ENCODE results near the gene MS4A6A. TPM values are rescaled to one million over a fixed set of nuclear protein-coding genes. Genes with fewer than 3 reads are reported as not detected.

The MS4A6A gene
- total and polyA plus RNA-seq, 9 of the 15 experiments (the other 6 are each of a cell fraction or from before 2014, with no cell fraction given), result 0.57 to 9.5 (median 4.2) TPM

DNA sequence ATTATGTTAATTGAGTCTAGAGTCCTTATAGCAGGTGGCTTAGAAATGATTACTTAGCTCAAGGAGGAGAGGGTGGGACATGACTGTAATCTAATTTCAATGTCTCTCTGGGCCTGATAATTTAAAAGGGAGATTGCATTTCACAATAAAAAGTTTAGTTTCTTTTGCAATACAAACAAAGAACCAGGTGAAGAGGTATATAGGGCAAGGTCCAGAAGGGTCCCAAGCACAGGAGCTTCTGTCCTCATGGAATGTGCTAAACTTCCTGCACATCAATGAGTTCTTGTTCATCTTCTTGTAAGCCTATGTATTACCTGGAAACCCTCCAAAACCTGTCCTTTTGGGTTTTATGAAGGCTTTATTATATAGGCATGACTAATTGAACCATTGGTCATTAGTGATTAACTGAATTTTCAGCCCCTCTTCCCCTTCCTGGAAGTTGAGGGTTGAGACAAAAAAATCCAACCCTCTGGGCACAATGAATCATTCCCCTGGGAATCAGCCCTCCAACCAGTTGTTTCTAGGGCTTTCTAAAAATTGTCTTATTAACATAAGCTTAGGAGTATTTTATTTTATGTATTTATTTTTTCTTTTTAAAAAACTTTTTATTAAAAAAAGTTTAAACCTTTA is 56.8 kb downstream of the MS4A6A start:
- H2AFZ ChIP-seq (ENCODE audit: low read depth, low read length), result no peak overlapping the region
- DNase-seq (ENCODE audit: extremely low read depth in 1 of 4, low spot score in 3 of 4) (no peak), FAIRE-seq (no peak), ATAC-seq (no peak)
- H3K9ac ChIP-seq (ENCODE audit: insufficient read depth in 1 of 2, low read depth in 2 of 2, low read length in 2 of 2), result no peak overlapping the region
- intact Hi-C loops (cut with micrococcal nuclease), result no loop called here
- no peaks in the 10 kb centered on the region for H3K27me3 ChIP-seq (ENCODE audit: control insufficient read depth in 2 of 2, insufficient read depth in 2 of 2, low read length in 2 of 2)
- no peak overlapping the region for H3K27ac ChIP-seq (ENCODE audit: extremely low read depth, low read depth, low read length)
- H3K4me1 ChIP-seq (replicated peaks in 1 of 2; ENCODE audit: control insufficient read depth in 2 of 2, insufficient read depth in 2 of 2, low read length in 2 of 2), result peaks cover 3 to 35% of the 10 kb centered on the region in 2 experiments; a peak in 3 of 5 replicates
- 0 out of 2 replicates have a peak, but pooled peaks cover 8% of the 10 kb centered on the region for H3K9me3 ChIP-seq (replicated peaks; ENCODE audit: control insufficient read depth, insufficient read depth, low read depth, low read length)
- no peaks in the 10 kb centered on the region for H4K20me1 ChIP-seq (replicated peaks; ENCODE audit: control insufficient read depth, insufficient read depth, low read length)
- H3K4me3 ChIP-seq, result no peak overlapping the region
- no peaks in the 10 kb centered on the region for H3K9me1 ChIP-seq (ENCODE audit: control insufficient read depth, insufficient read depth, low read length)
- TF ChIP-seq SLC30A9 (CRISPR knock-in tag; IDR thresholded peaks at IDR 0.05) (no peak), JUN (IDR thresholded peaks at IDR 0.05; ENCODE audit: borderline replicate concordance, low read depth, low read length) (no peak), JUN (CRISPR knock-in tag; IDR thresholded peaks at IDR 0.05; ENCODE audit: borderline replicate concordance) (no peak), ETV6 (IDR thresholded peaks at IDR 0.05; ENCODE audit: borderline replicate concordance in 1 of 2, low read depth in 2 of 2, low read length in 1 of 2) (no peak), ETV6 (CRISPR knock-in tag; IDR thresholded peaks at IDR 0.05; ENCODE audit: borderline replicate concordance) (no peak), ZNF41 (CRISPR knock-in tag; conservative IDR thresholded peaks at IDR 0.05) (no peak), SRSF3 (IDR thresholded peaks at IDR 0.05; ENCODE audit: insufficient read depth, low read length) (no peak), L3MBTL2 (IDR thresholded peaks at IDR 0.05) (no peak), CTBP1 (IDR thresholded peaks at IDR 0.05; ENCODE audit: borderline replicate concordance) (no peak), FOXP1 (CRISPR knock-in tag; IDR thresholded peaks at IDR 0.05) (no peak), FOXJ3 (CRISPR knock-in tag; IDR thresholded peaks at IDR 0.05) (no peak)
- TF ChIP-seq, protein P1, sequence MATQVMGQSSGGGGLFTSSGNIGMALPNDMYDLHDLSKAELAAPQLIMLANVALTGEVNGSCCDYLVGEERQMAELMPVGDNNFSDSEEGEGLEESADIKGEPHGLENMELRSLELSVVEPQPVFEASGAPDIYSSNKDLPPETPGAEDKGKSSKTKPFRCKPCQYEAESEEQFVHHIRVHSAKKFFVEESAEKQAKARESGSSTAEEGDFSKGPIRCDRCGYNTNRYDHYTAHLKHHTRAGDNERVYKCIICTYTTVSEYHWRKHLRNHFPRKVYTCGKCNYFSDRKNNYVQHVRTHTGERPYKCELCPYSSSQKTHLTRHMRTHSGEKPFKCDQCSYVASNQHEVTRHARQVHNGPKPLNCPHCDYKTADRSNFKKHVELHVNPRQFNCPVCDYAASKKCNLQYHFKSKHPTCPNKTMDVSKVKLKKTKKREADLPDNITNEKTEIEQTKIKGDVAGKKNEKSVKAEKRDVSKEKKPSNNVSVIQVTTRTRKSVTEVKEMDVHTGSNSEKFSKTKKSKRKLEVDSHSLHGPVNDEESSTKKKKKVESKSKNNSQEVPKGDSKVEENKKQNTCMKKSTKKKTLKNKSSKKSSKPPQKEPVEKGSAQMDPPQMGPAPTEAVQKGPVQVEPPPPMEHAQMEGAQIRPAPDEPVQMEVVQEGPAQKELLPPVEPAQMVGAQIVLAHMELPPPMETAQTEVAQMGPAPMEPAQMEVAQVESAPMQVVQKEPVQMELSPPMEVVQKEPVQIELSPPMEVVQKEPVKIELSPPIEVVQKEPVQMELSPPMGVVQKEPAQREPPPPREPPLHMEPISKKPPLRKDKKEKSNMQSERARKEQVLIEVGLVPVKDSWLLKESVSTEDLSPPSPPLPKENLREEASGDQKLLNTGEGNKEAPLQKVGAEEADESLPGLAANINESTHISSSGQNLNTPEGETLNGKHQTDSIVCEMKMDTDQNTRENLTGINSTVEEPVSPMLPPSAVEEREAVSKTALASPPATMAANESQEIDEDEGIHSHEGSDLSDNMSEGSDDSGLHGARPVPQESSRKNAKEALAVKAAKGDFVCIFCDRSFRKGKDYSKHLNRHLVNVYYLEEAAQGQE (IDR thresholded peaks at IDR 0.05; ENCODE audit: borderline replicate concordance), result no peak
- TF ChIP-seq, protein P1 (CRISPR knock-in tag; IDR thresholded peaks at IDR 0.05; ENCODE audit: low read depth), result no peak
- in situ Hi-C loops (cut with MboI), result no loop called here
- ChIA-PET POLR2A (interaction anchor here (0.8 kb wide), 1 partner anchor 10 kb away, joined by 4 read pairs; no protein-coding TSS in a partner anchor), CTCF (ENCODE audit: low intra/inter-chr PET ratio) (no interaction called here)
- H3K79me2 ChIP-seq (ENCODE audit: control insufficient read depth, insufficient read depth, low read length), result no peaks in the 10 kb centered on the region
- BruUV-seq (replicated peaks), result no TSS peak
- no peak overlapping the region for H3K4me2 ChIP-seq (ENCODE audit: insufficient read depth, low read length)
- H3K36me3 ChIP-seq (ENCODE audit: control insufficient read depth, insufficient read depth, low read length), result no peaks in the 10 kb centered on the region

All from K562 (cell line).